Calu3 (cell line): ENCODE results near the gene S100A11. TPM values are rescaled to one million over a fixed set of nuclear protein-coding genes. Genes with fewer than 3 reads are reported as not detected.

Experiments used
- BruUV-seq: library from RNA; stranded (reverse); fragments of 400-500 nt; replicated peaks from 2 replicates; lab custom pipeline; 2021; lab: Mats Ljungman, UMichigan
- CTCF ChIA-PET: fragments of 300-600 bp; sonication (Branson Sonifier 250); formaldehyde crosslinking; loops from one replicate; lab custom pipeline; 2022; ENCODE audit warnings: antibody characterized with exemption; lab: Charles Lee
- DNase-seq: peaks from one replicate; pipeline ENCODE4 v3.0.0; 2022
- H3K27ac Mint-ChIP-seq: one replicate; pipeline ENCODE4 v1.8.0; 2022; ENCODE audit warnings: mixed read lengths; ENCODE audit not compliant: unreplicated experiment
- H3K27me3 Mint-ChIP-seq: one replicate; pipeline ENCODE4 v1.8.0; 2022; ENCODE audit warnings: mixed read lengths; ENCODE audit not compliant: unreplicated experiment
- H3K36me3 Mint-ChIP-seq: one replicate; pipeline ENCODE4 v1.8.0; 2022; ENCODE audit warnings: mild to moderate bottlenecking, moderate library complexity, mixed read lengths; ENCODE audit not compliant: insufficient read depth, unreplicated experiment
- H3K4me1 Mint-ChIP-seq: one replicate; pipeline ENCODE4 v1.8.0; 2022; ENCODE audit warnings: mild to moderate bottlenecking, low read depth, mixed read lengths; ENCODE audit not compliant: unreplicated experiment
- H3K4me3 Mint-ChIP-seq: one replicate; pipeline ENCODE4 v1.8.0; 2022; ENCODE audit warnings: mild to moderate bottlenecking, low read depth, moderate library complexity, mixed read lengths; ENCODE audit not compliant: unreplicated experiment
- H3K9me3 Mint-ChIP-seq: one replicate; pipeline ENCODE4 v1.8.0; 2022; ENCODE audit warnings: low read depth, mixed read lengths; ENCODE audit not compliant: unreplicated experiment
- intact Hi-C: fragments of 100-400 bp; cut with micrococcal nuclease; formaldehyde crosslinking; loops from one replicate; pipeline ENCODE4 v1.10.0; 2022; ENCODE audit not compliant: unreplicated experiment
- total RNA-seq: library from RNA; stranded (reverse); gene quantifications from 2 replicates; pipeline ENCODE4 v1.2.3, GENCODE V29; 2022
- TF ChIP-seq, protein P1 (sequence below): fragments of 200-600 bp; IDR thresholded peaks from one replicate; pipeline ENCODE4 v1.8.0; 2022; ENCODE audit warnings: antibody characterized with exemption; ENCODE audit not compliant: unreplicated experiment

Gene S100A11
- total RNA-seq, 1 experiment from 2014 or later, result 1,217 TPM

DNA sequence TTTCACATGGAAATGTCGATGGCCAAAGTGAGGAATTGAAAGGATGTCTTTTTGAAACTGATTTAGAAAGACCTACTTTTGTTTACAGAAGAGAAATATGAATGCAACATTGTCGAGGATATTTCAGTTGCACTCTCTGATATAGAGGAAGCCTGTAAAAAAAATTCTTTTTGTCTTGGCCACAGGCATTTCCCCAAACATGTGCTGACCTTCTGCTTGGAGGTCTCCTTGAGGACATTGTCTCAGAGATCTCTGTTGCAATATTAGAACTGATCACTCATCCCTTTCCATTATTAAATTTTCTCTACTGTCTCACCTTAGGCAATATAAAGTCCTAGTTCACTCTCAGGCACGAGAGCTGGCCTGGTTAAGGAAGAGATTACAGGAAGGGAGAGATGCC lies 16.0 kb downstream of the S100A11 start:
- H3K4me3 Mint-ChIP-seq, result no peak overlapping the region
- no peak for DNase-seq
- intact Hi-C loops, result no loop called here
- H3K27ac Mint-ChIP-seq, result no peak overlapping the region
- TF ChIP-seq, protein P1, sequence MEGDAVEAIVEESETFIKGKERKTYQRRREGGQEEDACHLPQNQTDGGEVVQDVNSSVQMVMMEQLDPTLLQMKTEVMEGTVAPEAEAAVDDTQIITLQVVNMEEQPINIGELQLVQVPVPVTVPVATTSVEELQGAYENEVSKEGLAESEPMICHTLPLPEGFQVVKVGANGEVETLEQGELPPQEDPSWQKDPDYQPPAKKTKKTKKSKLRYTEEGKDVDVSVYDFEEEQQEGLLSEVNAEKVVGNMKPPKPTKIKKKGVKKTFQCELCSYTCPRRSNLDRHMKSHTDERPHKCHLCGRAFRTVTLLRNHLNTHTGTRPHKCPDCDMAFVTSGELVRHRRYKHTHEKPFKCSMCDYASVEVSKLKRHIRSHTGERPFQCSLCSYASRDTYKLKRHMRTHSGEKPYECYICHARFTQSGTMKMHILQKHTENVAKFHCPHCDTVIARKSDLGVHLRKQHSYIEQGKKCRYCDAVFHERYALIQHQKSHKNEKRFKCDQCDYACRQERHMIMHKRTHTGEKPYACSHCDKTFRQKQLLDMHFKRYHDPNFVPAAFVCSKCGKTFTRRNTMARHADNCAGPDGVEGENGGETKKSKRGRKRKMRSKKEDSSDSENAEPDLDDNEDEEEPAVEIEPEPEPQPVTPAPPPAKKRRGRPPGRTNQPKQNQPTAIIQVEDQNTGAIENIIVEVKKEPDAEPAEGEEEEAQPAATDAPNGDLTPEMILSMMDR, result no peak
- no peaks in the 10 kb centered on the region for H3K36me3 Mint-ChIP-seq
- CTCF ChIA-PET, result no interaction called here
- peaks cover 31% of the 10 kb centered on the region for H3K4me1 Mint-ChIP-seq
- H3K27me3 Mint-ChIP-seq, result no peaks in the 10 kb centered on the region
- H3K9me3 Mint-ChIP-seq, result no peaks in the 10 kb centered on the region
- no TSS peak for BruUV-seq

DNA sequence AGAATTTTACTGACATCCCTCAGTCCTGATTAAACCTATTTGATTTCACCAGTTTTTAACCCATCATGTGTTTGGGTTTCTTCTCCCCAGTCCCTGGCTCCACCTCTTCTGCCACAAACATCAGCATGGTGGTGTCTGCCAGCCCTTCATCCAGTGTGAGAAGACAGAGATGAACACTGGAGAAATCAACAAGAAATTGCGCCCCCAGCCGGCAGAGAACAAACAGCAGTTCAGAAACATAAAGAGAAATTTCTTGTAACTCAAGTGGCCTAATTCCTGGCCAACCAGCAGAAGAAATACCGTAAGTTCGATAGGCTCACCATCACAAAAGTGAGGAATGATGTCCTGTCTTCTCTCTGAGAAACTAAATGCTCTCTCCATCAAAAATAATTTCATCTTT lies 18.3 kb downstream of the S100A11 start:
- H3K4me1 Mint-ChIP-seq, result peaks cover 22% of the 10 kb centered on the region
- no peak for DNase-seq
- BruUV-seq, result no TSS peak
- no peaks in the 10 kb centered on the region for H3K9me3 Mint-ChIP-seq
- intact Hi-C loops, result no loop called here
- H3K4me3 Mint-ChIP-seq, result no peak overlapping the region
- H3K27ac Mint-ChIP-seq, result no peak overlapping the region
- no peaks in the 10 kb centered on the region for H3K36me3 Mint-ChIP-seq
- TF ChIP-seq, protein P1, result peak; percentile 32
- CTCF ChIA-PET, result no interaction called here
- H3K27me3 Mint-ChIP-seq, result no peaks in the 10 kb centered on the region

DNA sequence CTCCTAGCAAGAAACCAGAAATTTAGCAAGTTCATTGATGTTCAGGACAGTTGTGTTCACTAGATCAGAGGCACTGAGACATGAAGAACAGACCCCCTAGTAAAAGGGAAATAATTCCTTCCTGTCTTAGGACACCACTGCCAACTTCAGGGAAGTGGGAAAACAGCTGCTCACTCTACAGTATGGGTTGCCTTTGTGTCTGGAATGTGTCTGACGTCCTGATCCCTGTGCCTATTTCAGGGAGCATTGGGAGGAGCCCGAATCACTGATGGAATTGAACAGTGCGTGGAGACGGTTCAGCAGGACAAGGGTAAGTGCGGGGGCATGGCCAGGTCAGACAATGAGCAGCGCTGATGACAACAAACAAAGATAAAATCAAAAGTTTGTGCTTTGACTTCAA lies 21.0 kb downstream of the S100A11 start:
- no peak overlapping the region for H3K27ac Mint-ChIP-seq
- TF ChIP-seq, protein P1, result no peak
- H3K4me1 Mint-ChIP-seq, result peaks cover 10% of the 10 kb centered on the region
- CTCF ChIA-PET, result interaction anchor here (0.6 to 3.0 kb wide), 3 partner anchors 19 to 765 kb away, joined by 3 to 13 read pairs (median 3); no protein-coding TSS in a partner anchor
- no peak for DNase-seq
- H3K4me3 Mint-ChIP-seq, result no peak overlapping the region
- BruUV-seq, result no TSS peak
- no peaks in the 10 kb centered on the region for H3K27me3 Mint-ChIP-seq
- no peaks in the 10 kb centered on the region for H3K36me3 Mint-ChIP-seq
- intact Hi-C loops, result no loop called here
- H3K9me3 Mint-ChIP-seq, result no peaks in the 10 kb centered on the region

DNA sequence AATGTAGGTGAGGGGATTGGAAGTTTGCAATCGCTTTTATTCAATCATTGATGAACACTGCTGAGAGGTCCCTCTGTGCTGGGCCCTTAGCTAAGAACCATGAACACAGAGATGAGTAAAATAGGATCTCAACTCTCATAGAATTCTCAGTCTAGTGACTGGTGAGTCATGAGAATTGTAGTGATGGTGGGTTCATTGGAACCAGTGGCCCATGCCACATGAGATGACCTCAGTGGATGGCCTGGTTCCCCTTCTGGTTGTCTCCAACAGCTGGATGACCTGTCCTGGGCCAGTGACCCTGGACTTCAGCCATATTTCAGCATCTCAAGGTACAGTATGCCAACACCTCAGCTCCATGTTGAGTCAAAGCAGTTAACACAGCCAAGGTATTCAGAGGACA lies 21.9 kb downstream of the S100A11 start:
- no peak overlapping the region for H3K27ac Mint-ChIP-seq
- no peaks in the 10 kb centered on the region for H3K27me3 Mint-ChIP-seq
- H3K36me3 Mint-ChIP-seq, result no peaks in the 10 kb centered on the region
- CTCF ChIA-PET, result interaction anchor here (0.8 to 3.0 kb wide), 3 partner anchors 16 to 47 kb away, joined by 3 to 13 read pairs (median 3); no protein-coding TSS in a partner anchor
- intact Hi-C loops, result no loop called here
- H3K4me1 Mint-ChIP-seq, result peaks cover 12% of the 10 kb centered on the region
- no peaks in the 10 kb centered on the region for H3K9me3 Mint-ChIP-seq
- H3K4me3 Mint-ChIP-seq, result no peak overlapping the region
- no peak for DNase-seq
- no TSS peak for BruUV-seq
- TF ChIP-seq, protein P1, result no peak
